K562 (cell line): Measurements from ENCODE around the gene NPEPL1. TPM values are rescaled to one million over a fixed set of nuclear protein-coding genes. Genes with fewer than 3 reads are reported as not detected.

Experiments
- polyA plus RNA-seq, 8 experiments: library from polyadenylated mRNA; depleted of rRNA in 4 of 8; stranded (reverse) in 5 of 8; unstranded in 3 of 8; fragments of >200 nt; fragmentation: Nextera tagmentation in 2 of 8; fragmentation: Illumina TruSeq in 1 of 8; extraction: Ambion mirVana in 2 of 8; extraction: Trizol in 1 of 8; gene quantifications; 2 replicates each; pipeline versions ENCODE4 v1.2.1 to v1.2.3, GENCODE V29; 2011 to 2014; ENCODE audit warnings: inconsistent platforms in 1 of 8, missing spikeins in 1 of 8
- total RNA-seq, 7 experiments: library from RNA; depleted of rRNA in 6 of 7; stranded (reverse); fragments of >200 nt in 6 of 7; fragmentation: Illumina TruSeq in 2 of 7; extraction: Trizol in 2 of 7; gene quantifications; 2 replicates each; pipeline versions ENCODE4 v1.2.1 to v1.2.3, GENCODE V29; 2011 to 2021; ENCODE audit warnings: low replicate concordance in 1 of 7

Gene NPEPL1
- total and polyA plus RNA-seq, 9 of the 15 experiments (the other 6 are each of a cell fraction or from before 2014, with no cell fraction given) = 0.04 to 5.6 (median 0.94) TPM

Other genes starting within 250 kb of the NPEPL1 start
- not detected in 2 replicates for gene APCDD1L, start 177.4 kb upstream of the NPEPL1 start, total RNA-seq (2014; rRNA removed)
- gene APCDD1L, start 177.4 kb upstream of the NPEPL1 start, total RNA-seq (2014; rRNA removed; fragmentation: Illumina TruSeq; extraction: Trizol) = not detected in 2 replicates
- gene APCDD1L, start 177.4 kb upstream of the NPEPL1 start, total RNA-seq (2015; rRNA removed; fragmentation: Illumina TruSeq; extraction: Trizol) = not detected in 2 replicates
- gene APCDD1L, start 177.4 kb upstream of the NPEPL1 start, total RNA-seq (2021) = not detected in 2 replicates
- not detected in 2 replicates for gene APCDD1L, start 177.4 kb upstream of the NPEPL1 start, polyA plus RNA-seq (2011; rRNA removed)
- gene APCDD1L, start 177.4 kb upstream of the NPEPL1 start, polyA plus RNA-seq (2014; fragmentation: Illumina TruSeq; extraction: Trizol) = not detected in 2 replicates
- gene APCDD1L, start 177.4 kb upstream of the NPEPL1 start, polyA plus RNA-seq (2014; fragmentation: Nextera tagmentation; extraction: Ambion mirVana) = not detected
- gene APCDD1L, start 177.4 kb upstream of the NPEPL1 start, polyA plus RNA-seq (2014; rRNA removed) = not detected in 2 replicates
- gene STX16, start 41.5 kb upstream of the NPEPL1 start, total RNA-seq (2014; rRNA removed) = 11.9 and 14.7 TPM in 2 replicates
- gene STX16, start 41.5 kb upstream of the NPEPL1 start, total RNA-seq (2014; rRNA removed; fragmentation: Illumina TruSeq; extraction: Trizol) = 13.4 and 14.3 TPM in 2 replicates
- 11.2 and 12.0 TPM in 2 replicates for gene STX16, start 41.5 kb upstream of the NPEPL1 start, total RNA-seq (2015; rRNA removed; fragmentation: Illumina TruSeq; extraction: Trizol)
- gene STX16, start 41.5 kb upstream of the NPEPL1 start, total RNA-seq (2021) = 26.9 and 30.2 TPM in 2 replicates
- 36.0 and 43.5 TPM in 2 replicates for gene STX16, start 41.5 kb upstream of the NPEPL1 start, polyA plus RNA-seq (2011; rRNA removed)
- gene STX16, start 41.5 kb upstream of the NPEPL1 start, polyA plus RNA-seq (2014; fragmentation: Illumina TruSeq; extraction: Trizol) = 37.8 and 38.4 TPM in 2 replicates
- 1 to 10 TPM; 4.4 to 4.9 TPM for gene STX16, start 41.5 kb upstream of the NPEPL1 start, polyA plus RNA-seq (2014; fragmentation: Nextera tagmentation; extraction: Ambion mirVana)
- gene STX16, start 41.5 kb upstream of the NPEPL1 start, polyA plus RNA-seq (2014; rRNA removed) = 39.5 and 45.4 TPM in 2 replicates
- gene GNAS-AS1, start 158.1 kb downstream of the NPEPL1 start, total RNA-seq (2014; rRNA removed) = 0.73 and 2.5 TPM in 2 replicates
- gene GNAS-AS1, start 158.1 kb downstream of the NPEPL1 start, total RNA-seq (2014; rRNA removed; fragmentation: Illumina TruSeq; extraction: Trizol) = 0.25 and 0.45 TPM in 2 replicates
- 0.64 and 0.69 TPM in 2 replicates for gene GNAS-AS1, start 158.1 kb downstream of the NPEPL1 start, total RNA-seq (2015; rRNA removed; fragmentation: Illumina TruSeq; extraction: Trizol)
- 1.2 and 1.3 TPM in 2 replicates for gene GNAS-AS1, start 158.1 kb downstream of the NPEPL1 start, total RNA-seq (2021)
- gene GNAS-AS1, start 158.1 kb downstream of the NPEPL1 start, polyA plus RNA-seq (2011; rRNA removed) = 0.07 TPM in 2 replicates
- 0.21 and 0.90 TPM in 2 replicates for gene GNAS-AS1, start 158.1 kb downstream of the NPEPL1 start, polyA plus RNA-seq (2014; fragmentation: Illumina TruSeq; extraction: Trizol)
- under 1 TPM; 0.04 to 0.14 TPM for gene GNAS-AS1, start 158.1 kb downstream of the NPEPL1 start, polyA plus RNA-seq (2014; fragmentation: Nextera tagmentation; extraction: Ambion mirVana)
- gene GNAS-AS1, start 158.1 kb downstream of the NPEPL1 start, polyA plus RNA-seq (2014; rRNA removed) = 1.0 and 1.8 TPM in 2 replicates
- gene GNAS, start 159.9 kb downstream of the NPEPL1 start, total RNA-seq (2014; rRNA removed) = 266 and 294 TPM in 2 replicates
- gene GNAS, start 159.9 kb downstream of the NPEPL1 start, total RNA-seq (2014; rRNA removed; fragmentation: Illumina TruSeq; extraction: Trizol) = 212 and 224 TPM in 2 replicates
- 216 and 220 TPM in 2 replicates for gene GNAS, start 159.9 kb downstream of the NPEPL1 start, total RNA-seq (2015; rRNA removed; fragmentation: Illumina TruSeq; extraction: Trizol)
- gene GNAS, start 159.9 kb downstream of the NPEPL1 start, total RNA-seq (2021) = 422 and 439 TPM in 2 replicates
- 321 and 329 TPM in 2 replicates for gene GNAS, start 159.9 kb downstream of the NPEPL1 start, polyA plus RNA-seq (2011; rRNA removed)
- 648 and 649 TPM in 2 replicates for gene GNAS, start 159.9 kb downstream of the NPEPL1 start, polyA plus RNA-seq (2014; fragmentation: Illumina TruSeq; extraction: Trizol)
- gene GNAS, start 159.9 kb downstream of the NPEPL1 start, polyA plus RNA-seq (2014; fragmentation: Nextera tagmentation; extraction: Ambion mirVana) = 100 to 1,000 TPM; 128 to 129 TPM
- gene GNAS, start 159.9 kb downstream of the NPEPL1 start, polyA plus RNA-seq (2014; rRNA removed) = 343 and 398 TPM in 2 replicates